Endothelial cell (in vitro differentiated cells): ENCODE results near the gene DGCR8. TPM values are rescaled to one million over a fixed set of nuclear protein-coding genes. Genes with fewer than 3 reads are reported as not detected.

Experiments used
- DNase-seq: peaks from one replicate; pipeline ENCODE4 v3.0.0; 2021; ENCODE audit warnings: low spot score
- H3K27ac Mint-ChIP-seq: one replicate; pipeline ENCODE4 v1.8.0; 2021; ENCODE audit warnings: mixed read lengths, inconsistent platforms; ENCODE audit not compliant: unreplicated experiment
- H3K27me3 Mint-ChIP-seq: one replicate; pipeline ENCODE4 v1.8.0; 2021; ENCODE audit warnings: mild to moderate bottlenecking, moderate library complexity, mixed read lengths, inconsistent platforms; ENCODE audit not compliant: unreplicated experiment
- H3K36me3 Mint-ChIP-seq: one replicate; pipeline ENCODE4 v1.8.0; 2021; ENCODE audit warnings: mild to moderate bottlenecking, low read depth, mixed read lengths, inconsistent platforms; ENCODE audit not compliant: unreplicated experiment
- H3K4me1 Mint-ChIP-seq: one replicate; pipeline ENCODE4 v1.8.0; 2021; ENCODE audit warnings: mild to moderate bottlenecking, mixed read lengths, inconsistent platforms; ENCODE audit not compliant: unreplicated experiment
- H3K4me3 Mint-ChIP-seq: one replicate; pipeline ENCODE4 v1.8.0; 2021; ENCODE audit warnings: mild to moderate bottlenecking, mixed read lengths, inconsistent platforms; ENCODE audit not compliant: unreplicated experiment
- H3K9me3 Mint-ChIP-seq: one replicate; pipeline ENCODE4 v1.8.0; 2021; ENCODE audit warnings: mixed read lengths, inconsistent platforms; ENCODE audit not compliant: unreplicated experiment
- CTCF ChIP-seq: fragments of 200-600 bp; sonication (generic); IDR thresholded peaks from one replicate; pipeline ENCODE4 v1.5.0; 2021; ENCODE audit warnings: antibody characterized with exemption; ENCODE audit not compliant: unreplicated experiment
- total RNA-seq: library from RNA; stranded (reverse); fragmentation: NEBNext Ultra II Directional; extraction: Animal tissue kit (Norgen Biotek cat#: 25700); gene quantifications from one replicate; pipeline ENCODE4 v1.2.1, GENCODE V29; 2021; ENCODE audit not compliant: unreplicated experiment

DGCR8 gene
- total RNA-seq, 1 donor from 2014 or later = 46.6 TPM

- peaks cover 4% of the 10 kb centered on the region for H3K27me3 Mint-ChIP-seq
- no peaks in the 10 kb centered on the region for H3K9me3 Mint-ChIP-seq
- H3K27ac Mint-ChIP-seq = no peak overlapping the region
- DNase-seq = no peak
- TF ChIP-seq CTCF = no peak
- peaks cover 7% of the 10 kb centered on the region for H3K36me3 Mint-ChIP-seq
- H3K4me1 Mint-ChIP-seq = peaks cover 7% of the 10 kb centered on the region
- no peak overlapping the region for H3K4me3 Mint-ChIP-seq
These were observed 58.8 kb downstream of the DGCR8 start for GRCh38 chr22:20138868-20139267.

- Mint-ChIP-seq H3K27me3 (peaks cover 4% of the 10 kb centered on the region), H3K4me3 (peak overlapping the region; percentile 59), H3K4me1 (peaks cover 7% of the 10 kb centered on the region), H3K9me3 (no peaks in the 10 kb centered on the region), H3K36me3 (peaks cover 7% of the 10 kb centered on the region), H3K27ac (no peak overlapping the region)
- TF ChIP-seq CTCF = no peak
- no peak for DNase-seq
These were observed 59.5 kb downstream of the DGCR8 start for GRCh38 chr22:20139391-20140106.

GRCh38 chr22:20140107-20140445 is 60.0 kb downstream of the DGCR8 start:
- Mint-ChIP-seq H3K4me3 (no peak overlapping the region), H3K4me1 (peaks cover 7% of the 10 kb centered on the region), H3K27ac (no peak overlapping the region), H3K27me3 (peaks cover 4% of the 10 kb centered on the region), H3K9me3 (no peaks in the 10 kb centered on the region), H3K36me3 (peaks cover 7% of the 10 kb centered on the region)
- no peak for DNase-seq
- TF ChIP-seq CTCF = no peak

GRCh38 chr22:20140521-20140964 is 60.5 kb downstream of the DGCR8 start:
- Mint-ChIP-seq H3K4me1 (peaks cover 7% of the 10 kb centered on the region), H3K4me3 (no peak overlapping the region), H3K27ac (no peak overlapping the region), H3K9me3 (no peaks in the 10 kb centered on the region), H3K36me3 (peaks cover 7% of the 10 kb centered on the region), H3K27me3 (peaks cover 4% of the 10 kb centered on the region)
- TF ChIP-seq CTCF = no peak
- DNase-seq = no peak

GRCh38 chr22:20141186-20142077 is 61.4 kb downstream of the DGCR8 start:
- H3K27me3 Mint-ChIP-seq = peaks cover 3% of the 10 kb centered on the region

More at GRCh38 chr22:20141186-20142077, 61.4 kb downstream of the DGCR8 start:
- Mint-ChIP-seq H3K9me3 (no peaks in the 10 kb centered on the region), H3K4me1 (peaks cover 7% of the 10 kb centered on the region), H3K4me3 (no peak overlapping the region), H3K27ac (no peak overlapping the region), H3K36me3 (peaks cover 7% of the 10 kb centered on the region)
- DNase-seq = no peak
- TF ChIP-seq CTCF = no peak
